Measurements from ENCODE around the gene PRKN.

PRKN gene

DNA sequence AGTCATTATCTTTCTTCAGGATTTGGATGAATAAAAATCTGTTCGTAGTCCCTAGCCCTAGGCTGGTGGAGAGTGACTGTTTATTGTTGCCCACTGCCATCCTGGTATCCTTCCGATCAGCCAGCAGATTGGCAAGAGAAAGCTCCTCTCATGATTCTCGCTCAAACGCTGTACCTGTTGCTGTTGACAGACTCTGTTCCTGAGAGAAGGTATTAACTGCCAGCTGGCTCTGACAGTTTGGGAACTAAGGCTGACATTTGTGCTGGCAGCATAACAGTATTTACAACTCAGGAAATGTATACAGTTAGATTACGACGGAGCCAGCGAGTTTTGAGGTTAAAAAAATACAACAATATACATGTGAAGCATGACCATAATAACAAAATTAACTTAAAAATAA is 674.5 kb downstream of the PRKN start:
- no peak for DNase-seq (ENCODE audit: low read depth)

DNA sequence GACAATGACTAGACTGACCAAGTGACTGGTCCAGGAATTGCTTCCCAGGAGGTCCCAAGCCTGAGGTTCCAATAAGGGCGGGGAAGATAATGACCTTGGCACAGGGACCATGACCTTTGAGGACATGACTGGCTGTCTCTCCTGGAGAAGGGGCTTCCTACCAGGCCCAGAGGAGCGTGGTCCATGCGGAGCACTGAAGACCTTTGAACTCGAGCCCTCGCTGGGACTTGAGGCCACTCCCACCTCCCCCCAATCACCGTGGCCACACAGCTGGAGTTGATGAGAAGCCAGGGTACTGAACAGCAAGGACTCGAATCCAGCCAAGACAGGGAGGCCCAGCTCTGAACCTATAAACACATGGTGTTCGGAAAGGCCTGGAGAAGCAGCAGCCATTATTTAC is 677.0 kb downstream of the PRKN start:
- no peak for DNase-seq (ENCODE audit: low read depth)

DNA sequence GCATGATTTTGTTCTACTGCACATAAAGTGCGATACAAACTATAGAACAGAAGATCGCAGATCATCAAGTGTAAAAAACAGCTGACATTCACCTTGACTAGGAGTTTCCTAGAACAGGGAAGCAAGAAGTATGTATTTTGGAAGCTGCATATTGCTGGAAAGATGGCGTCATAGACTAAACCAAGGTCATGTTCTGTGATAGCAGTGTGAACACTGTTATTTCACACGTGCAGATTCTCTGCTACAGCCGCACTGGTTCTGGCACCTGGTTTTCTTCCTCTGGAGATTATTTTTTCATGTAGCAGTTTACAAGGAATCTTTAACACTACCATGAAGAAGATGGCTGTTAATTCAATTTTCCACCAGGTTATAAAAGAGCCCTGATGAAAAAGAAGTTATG is 681.2 kb downstream of the PRKN start:
- no peak for DNase-seq (ENCODE audit: low read depth)

DNA sequence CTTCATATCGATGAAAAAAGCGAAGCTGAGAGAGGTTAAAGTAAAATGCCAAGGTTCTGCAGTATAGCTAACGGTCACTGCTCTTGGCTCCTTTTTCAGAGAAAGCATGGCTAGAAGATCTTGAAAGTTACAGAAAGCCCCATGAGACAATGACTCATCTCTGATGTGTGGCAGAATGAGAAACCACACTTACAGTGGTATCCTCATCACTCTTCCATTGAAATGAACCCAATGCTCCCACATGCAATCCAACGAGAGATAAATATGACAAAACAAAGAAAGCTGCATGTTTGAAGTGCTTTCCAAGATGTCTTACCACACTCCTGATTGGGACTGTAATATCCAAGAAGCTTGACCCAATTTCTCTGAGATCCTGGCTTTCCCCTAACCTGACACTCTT is 694.9 kb downstream of the PRKN start:
- no peak for DNase-seq (ENCODE audit: low read depth)

DNA sequence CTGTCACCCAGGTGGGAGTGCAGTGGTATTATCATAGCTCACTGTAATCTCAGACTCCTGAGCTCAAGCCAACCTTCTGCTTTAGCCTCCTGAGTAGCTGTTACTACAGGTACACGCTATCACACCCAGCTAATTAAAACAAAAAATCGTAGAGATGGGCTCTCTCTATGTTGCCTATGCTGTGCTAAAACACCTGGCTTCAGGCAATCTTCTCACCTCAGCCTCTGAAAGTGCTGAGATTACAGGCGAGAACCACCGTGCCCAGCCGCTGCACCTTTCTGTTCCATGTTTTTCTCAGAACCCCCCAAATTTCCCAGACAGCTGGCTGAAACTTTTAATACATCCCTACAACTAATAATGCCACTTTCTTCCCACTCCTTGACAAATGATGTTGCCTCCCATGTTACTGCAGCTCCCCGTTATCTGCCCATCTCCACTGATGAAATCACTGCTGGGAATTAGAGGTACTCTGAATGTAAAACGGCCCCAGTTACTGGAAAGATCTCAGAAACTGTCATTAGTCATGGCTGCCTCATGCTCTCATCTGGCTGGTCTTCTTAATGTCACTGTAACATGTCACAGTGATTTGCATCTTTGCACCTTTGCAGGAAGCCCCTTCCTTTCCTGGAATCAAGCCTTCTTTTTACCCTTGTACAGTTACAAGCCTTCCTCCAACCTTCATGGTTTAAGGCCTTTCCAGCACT is 697.5 kb downstream of the PRKN start:
- DNase-seq (ENCODE audit: low read depth) = no peak

DNA sequence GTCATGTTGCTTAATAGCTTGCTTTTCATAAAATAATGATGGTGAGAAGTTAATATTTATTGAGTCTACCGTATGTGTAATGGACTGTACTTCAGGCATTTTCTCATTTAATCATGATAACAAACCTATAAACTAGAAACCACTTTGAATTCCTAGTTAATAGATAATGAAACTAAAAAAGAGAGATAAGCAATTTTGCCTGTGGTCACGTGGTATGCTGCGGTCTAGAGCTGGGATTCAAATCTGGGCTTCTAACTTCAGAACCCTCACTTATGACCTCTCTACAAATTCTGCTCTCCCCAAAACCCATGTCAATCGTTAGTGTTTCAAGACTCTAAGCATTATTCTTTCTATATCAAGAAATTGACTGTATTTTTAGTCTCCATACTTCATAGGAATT is 700.7 kb downstream of the PRKN start:
- DNase-seq (ENCODE audit: low read depth) = no peak

DNA sequence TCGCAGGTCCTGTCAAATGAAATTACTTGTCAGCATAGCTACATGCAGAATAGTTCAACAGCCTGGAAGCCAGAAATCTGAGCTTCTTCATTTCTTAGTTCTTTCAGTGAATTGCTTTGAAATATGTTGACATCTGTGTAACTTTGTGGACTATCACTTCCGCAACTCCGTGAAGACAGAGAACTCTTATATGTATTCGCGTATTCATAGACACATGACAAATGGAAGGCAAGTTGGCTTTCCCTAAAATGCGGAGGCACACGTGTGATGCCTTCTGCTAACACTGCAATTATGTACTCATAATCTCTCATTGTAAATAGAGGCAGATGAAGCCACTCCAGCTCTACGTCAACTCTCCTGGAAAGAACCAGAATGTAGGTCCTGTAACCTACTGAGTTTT is 701.5 kb downstream of the PRKN start:
- DNase-seq (ENCODE audit: low read depth) = no peak

DNA sequence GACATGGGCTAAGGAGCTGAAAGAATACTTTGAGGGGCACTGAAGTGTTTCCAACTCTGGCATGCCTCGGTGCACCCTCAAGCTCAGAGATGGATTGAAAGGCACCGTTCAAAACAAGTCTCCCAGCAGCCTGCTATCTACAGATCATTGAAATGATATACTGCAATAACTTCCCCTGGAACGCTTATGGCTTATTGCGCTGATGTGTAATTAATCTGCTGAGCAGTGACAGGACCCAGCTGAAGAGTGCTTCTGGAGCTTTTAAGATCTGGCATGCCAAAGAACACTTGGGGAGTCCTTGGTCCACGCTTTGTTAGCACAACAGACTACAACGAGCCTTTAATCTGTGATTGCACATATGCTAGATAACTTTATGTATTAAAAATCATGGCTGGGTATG is 708.2 kb downstream of the PRKN start:
- no peak for DNase-seq (ENCODE audit: low read depth)

DNA sequence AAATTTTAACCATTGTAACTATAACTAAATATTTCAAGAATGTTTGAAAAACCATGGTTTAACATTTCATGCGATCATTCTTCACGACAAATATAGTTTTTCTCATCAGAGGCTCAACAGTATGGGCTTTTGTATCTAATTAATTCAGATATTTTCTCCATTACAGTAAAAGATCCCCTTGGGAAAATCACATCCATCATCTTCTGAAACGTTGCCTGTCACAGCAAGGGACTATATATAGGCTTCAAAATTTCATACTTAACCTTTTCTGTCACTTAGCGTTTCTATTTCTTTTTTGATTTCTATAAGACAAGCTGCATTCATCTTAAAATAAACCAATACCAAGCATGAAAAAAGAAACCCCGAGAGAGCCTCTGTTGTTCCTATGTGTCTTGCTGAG is 710.0 kb downstream of the PRKN start:
- DNase-seq (ENCODE audit: low read depth) = no peak

DNA sequence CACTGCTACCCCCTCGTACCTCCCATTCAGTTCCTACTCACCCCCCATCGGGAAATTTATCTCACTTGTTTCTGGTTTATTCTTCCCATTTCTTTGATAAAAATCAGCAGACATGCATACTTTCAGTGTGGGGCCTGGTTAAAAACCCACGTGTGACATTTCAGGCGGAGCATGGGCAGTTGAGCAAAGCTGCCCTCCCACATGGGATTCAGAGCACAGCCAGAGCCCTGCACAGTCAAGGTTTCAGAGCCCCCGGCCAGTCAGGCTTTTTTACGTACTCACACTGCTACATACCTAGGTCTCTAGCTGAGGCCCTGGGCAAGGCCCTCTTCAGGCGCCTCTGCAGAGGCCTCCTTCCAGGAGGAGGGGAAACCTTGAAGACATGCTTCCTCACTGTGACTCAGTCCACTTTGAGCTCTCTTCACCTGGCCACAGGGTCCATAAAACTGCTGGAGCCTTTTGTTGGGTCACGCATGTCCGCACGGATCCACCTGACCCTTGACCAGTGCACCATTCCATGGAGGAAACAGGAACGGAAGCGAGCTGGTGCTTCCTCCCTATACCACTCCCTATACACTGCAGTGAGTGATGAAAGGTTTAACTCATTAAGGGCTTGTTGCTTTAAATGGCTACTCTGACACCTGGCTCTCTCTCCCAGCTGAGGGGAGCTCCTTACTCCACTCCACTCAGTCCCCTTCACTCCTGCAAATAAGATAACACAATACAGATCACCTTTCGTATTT is 713.3 kb downstream of the PRKN start:
- no peak for DNase-seq (ENCODE audit: low read depth)

DNA sequence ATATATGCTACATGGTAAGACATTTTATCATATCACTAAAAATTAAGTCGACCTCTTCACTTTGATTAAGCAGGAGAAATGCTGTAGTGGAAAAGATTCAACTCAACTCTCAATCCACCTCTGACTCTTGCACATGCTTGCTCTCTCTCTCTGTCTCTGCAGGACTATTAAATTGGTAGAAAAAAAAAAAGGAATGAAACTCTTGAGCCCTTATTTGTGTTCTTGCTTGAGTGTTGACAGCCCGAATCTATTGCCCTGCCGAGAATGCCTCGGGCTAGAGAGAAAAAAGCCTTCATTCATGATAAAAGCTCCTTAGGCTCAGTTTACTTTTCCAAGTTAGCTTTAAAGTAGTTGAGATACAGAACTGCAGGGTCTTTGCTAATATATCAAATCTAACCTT is 722.2 kb downstream of the PRKN start:
- no peak for DNase-seq (ENCODE audit: low read depth)

DNA sequence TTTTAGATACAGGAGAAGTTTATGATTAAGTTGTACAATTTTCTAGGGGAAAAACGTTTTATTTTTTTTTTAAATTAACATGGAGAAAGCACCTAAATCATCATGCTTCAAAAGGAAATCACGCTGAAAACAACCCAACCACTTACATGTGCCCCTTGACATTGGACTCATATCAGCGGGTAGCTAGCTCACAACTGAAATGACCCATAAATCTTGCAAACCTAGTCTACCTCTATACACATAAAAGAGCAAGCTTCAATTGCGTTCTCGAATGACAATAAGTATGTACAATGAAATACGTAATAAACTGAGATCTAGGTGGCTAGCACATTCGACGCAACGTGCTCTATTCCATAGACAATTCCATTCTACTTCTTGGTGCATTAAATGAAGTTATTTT is 730.8 kb downstream of the PRKN start:
- DNase-seq (ENCODE audit: low read depth) = no peak

DNA sequence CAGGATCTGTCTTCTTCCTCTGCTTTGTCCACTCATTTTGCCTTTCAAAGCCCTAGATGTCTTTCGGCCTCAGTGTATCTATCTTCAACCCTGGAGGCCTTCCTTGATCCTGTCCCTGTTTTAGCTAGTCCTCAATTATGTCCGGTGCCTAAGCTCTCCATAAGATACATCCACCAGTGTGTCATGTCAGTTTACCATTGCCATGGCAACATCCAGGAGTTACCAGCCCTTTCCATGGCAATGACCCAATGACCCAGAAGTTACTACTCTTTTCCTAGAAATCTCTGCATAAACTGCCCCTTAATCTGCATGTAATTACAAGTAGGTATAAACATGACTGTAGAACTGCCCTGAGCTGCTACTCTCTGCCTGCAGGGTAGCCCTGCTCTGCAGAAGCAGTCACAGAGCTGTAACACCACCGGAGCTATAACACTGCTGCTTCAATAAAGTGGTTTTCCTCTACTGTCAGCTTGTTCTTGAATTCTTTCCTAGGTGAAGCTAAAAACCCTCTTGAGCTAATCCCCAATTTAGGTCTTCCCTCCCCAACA is 741.6 kb downstream of the PRKN start:
- no peak for DNase-seq (ENCODE audit: low read depth)

DNA sequence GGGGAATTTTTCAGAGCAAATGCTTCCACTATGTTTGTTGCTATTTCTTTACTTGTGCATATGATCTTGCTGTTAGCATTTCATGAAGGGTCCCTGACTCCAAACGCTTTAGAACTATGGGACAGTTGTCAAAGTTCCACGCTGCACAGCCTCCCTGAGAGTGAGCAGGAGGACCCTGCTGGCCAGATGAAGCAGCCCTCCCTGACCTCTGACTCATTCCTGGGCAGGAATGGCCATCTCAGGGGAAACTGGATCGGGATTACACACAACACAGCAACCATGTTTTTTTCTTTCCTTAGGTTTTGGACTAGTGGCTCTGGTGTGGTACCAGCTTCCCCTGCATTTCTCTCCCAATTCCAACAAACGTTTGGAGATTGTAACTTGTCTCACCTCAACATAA is 742.9 kb downstream of the PRKN start:
- no peak for DNase-seq (ENCODE audit: low read depth)

DNA sequence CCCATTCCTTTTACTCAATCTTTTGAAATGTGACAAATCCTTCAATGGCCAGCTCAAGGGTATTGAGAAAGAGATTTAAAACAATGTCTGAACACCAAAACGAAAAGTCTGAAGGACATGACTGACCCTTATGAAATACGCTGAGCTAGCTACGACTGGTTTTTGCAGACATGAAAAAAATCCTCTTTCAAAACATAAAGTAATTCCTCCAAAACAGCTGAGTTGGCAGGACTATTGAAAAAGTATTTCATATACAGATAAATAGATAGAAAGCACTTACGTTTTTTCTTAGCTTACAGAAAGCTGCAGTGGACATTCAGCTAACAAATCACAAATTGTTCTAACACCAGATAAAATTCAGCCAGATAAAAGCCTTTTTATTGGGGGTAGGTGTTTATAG is 751.0 kb downstream of the PRKN start:
- DNase-seq (ENCODE audit: low read depth) = no peak

DNA sequence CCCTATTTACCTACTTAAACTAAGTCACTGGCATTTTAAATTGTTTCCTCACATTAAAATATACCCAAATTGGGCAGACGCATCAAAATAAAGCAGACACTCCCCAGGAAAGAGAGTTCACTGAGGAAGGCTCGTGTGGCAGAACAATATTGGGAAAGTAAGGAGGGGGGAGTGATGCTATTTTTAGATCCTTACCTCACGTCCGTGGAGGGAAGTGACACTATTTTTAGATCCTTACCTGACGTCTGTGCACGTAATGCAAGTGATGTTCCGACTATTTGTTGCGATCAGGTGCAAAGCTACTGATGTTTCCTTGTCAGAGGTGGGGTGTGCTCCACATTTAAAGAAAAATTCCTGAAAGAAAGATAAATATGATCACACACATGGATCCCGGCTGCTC is 754.5 kb downstream of the PRKN start:
- DNase-seq (ENCODE audit: low read depth) = no peak

DNA sequence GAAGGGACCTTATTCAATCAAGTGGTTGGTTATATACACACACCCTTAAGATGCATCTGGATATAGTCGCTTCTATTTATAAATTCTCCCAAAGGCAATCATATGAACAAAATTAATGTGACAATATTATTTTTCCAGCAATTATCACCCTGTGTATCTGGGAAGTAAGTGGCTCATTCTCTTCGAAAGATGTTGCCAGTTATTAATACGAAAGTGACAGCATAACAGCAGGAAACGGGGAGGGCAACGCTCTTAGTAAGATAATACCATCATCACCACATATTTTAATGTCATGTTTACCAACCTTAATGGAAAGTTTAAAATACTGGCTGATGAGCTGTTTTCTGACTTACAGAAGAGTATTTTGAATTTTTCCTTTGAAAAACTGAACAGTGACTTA is 756.5 kb downstream of the PRKN start:
- DNase-seq (ENCODE audit: low read depth) = no peak

DNA sequence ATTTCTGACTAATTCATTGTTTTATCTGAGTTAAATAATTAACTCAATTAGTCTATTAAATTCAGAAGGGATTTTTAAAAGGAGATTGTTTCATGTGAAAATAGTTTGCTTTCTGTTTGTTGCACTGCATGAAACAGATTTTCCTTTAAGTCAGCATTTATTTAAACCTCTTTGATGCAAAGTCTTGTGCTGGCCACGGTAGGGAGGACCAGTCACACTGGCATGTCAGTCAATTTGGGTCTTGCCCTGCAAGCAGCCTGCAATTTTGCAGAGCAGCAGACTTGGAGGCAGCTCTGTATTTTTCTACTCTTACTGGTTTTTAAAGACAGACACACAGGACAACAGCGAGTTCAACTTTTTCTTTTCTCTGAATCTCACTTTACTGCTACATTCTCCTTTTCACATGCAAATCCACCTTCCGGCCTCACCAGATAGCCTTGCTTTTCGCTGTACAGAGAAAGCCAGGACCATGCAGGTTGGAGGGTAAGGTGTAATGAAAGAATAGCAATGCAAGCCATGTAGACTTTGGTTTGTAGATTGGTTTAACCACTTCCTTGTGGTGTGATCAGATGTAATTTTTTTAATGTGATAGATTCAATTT is 763.8 kb downstream of the PRKN start:
- DNase-seq (ENCODE audit: low read depth) = no peak

DNA sequence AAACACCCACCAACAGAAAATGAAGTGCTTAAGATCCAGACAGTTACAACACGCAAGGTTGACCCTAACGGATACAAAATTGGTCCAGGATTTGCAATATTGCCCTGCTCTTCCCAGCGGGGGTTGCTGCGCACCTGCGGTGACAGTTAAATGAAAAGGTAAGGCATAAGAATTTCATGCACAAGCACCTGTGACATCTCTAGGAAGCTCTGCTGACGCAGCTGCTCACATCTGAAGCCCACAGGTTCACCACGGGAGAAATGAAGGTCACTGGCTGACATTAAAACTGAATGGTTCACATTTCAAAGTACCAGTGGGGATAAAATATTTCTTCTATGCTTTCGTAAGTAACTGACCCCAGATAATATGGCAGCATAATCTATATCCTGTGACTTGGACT is 764.4 kb downstream of the PRKN start:
- DNase-seq (ENCODE audit: low read depth) = no peak

DNA sequence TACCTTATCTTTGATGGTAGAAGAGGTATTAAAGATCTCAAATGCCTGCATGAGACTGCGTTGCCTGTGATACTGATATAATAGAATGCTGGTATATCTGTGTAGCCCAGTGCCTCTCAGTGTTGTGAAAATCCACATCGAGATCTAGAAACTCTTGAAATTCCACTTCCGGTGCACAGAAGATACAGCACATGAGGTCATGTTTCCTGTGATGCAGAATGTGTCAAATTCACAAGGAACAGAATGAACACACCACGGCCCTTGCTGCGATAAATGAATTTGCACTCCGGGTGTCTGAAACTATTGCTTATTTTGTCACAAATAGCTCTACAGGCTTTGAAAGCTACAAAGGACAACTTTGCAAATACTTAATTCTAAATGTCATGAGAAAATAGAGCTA is 765.8 kb downstream of the PRKN start:
- DNase-seq (ENCODE audit: low read depth) = no peak

DNA sequence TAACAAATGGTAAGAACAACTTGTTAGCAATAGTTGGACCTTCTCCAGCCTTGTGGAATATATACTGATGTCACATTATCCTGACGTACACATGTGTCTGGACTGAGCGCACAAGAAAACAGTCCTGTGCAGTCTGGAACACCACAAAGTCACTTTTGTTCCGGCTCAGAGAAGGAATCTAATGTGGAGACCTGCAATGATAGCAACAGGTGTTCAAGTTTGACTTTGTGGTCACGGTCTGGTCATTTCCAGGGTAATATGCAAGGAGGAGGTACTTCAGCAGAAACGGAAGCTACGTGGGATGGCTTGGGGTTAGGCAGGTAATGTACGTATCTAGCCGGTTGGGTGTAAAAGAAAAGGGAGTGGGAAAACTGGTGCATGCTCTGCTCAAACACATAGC is 766.5 kb downstream of the PRKN start:
- no peak for DNase-seq (ENCODE audit: low read depth)

DNA sequence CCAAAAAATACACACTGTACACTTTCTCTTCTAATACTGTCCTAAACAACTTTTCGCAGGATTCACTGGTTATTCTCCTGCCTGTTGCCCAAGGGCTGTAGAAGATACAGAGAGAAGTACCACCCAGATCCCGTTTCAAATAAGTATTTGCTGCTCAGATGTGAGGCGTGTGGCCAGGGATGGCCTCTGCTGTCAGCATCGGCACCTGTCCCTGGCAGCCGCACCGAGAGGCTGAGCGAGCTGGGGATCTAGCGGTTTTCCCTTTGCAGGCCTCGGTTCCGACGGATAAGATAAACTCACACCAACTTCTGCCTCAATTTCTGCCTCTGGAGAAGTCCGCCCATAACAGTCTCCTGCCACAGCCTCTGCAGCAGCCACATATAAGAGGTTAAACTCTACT is 768.5 kb downstream of the PRKN start:
- DNase-seq (ENCODE audit: low read depth) = no peak

DNA sequence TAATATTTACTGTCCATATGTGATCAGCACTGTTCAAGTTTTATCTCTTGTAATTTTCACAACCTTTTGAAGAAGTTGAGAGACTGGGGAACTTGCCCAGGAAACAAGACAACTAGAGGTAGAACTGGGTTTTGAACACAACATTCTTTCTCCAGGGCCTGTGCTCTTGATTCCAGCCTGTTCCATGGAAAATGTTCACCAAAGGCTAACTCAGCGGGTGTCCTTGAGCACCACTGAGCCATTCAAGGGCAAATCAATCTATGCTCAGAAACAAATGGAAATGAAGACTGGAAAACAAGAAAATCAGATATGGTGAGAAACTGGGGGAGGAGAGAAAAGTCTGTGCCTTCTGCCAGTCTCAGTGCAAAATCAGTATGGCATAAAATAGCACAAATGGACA is 771.5 kb downstream of the PRKN start:
- no peak for DNase-seq (ENCODE audit: low read depth)

Data from stimulated activated CD8-positive, alpha-beta memory T cell treated with anti-CD3 and anti-CD28 coated beads, Interleukin-12 subunit alpha, Interleukin-12 subunit beta, amount 100 ng/mL, for 4 hours (primary cell).